Subcutaneous adipose tissue (tissue), 4 donors: ENCODE measurements around the gene ERCC3. TPM values are rescaled to one million over a fixed set of nuclear protein-coding genes. Genes with fewer than 3 reads are reported as not detected.

Experiments
- CTCF ChIP-seq: fragments of 450-650 bp; IDR thresholded peaks from one replicate; pipeline ENCODE4 v1.5.1; 2016; ENCODE audit warnings: low read depth, mild to moderate bottlenecking, control low read depth, antibody characterized with exemption, moderate library complexity
- total RNA-seq, 4 donors: library from RNA; depleted of rRNA; stranded (reverse); fragments of >200 nt; gene quantifications; one replicate each; pipeline ENCODE4 v1.1.0, GENCODE V29; 2016

The ERCC3 gene
- total RNA-seq, 4 donors from 2014 or later, result 32.8 to 45.4 (median 34.0) TPM

GRCh38 chr2:127308586-127309138, 14.7 kb upstream of the ERCC3 start:
- TF ChIP-seq CTCF, result no peak

- TF ChIP-seq CTCF, result no peak
These were observed 12.1 kb upstream of the ERCC3 start for GRCh38 chr2:127305990-127306585.

GRCh38 chr2:127302168-127302567, 8.2 kb upstream of the ERCC3 start:
- TF ChIP-seq CTCF, result no peak

- no peak for TF ChIP-seq CTCF
These were observed 577 bp downstream of the ERCC3 start for GRCh38 chr2:127293386-127293747.

GRCh38 chr2:127288274-127288673, 5.7 kb downstream of the ERCC3 start:
- TF ChIP-seq CTCF, result no peak

GRCh38 chr2:127283275-127283674, 10.7 kb downstream of the ERCC3 start:
- no peak for TF ChIP-seq CTCF

- TF ChIP-seq CTCF, result no peak
These were observed 13.3 kb downstream of the ERCC3 start for GRCh38 chr2:127280693-127281092.
